Measurements from ENCODE around the gene ALDH9A1. TPM values are rescaled to one million over a fixed set of nuclear protein-coding genes. Genes with fewer than 3 reads are reported as not detected.

ALDH9A1 gene
- total and polyA plus RNA-seq, 2 of the 4 experiments (the other 2 are of a cell fraction) = 43.5 to 43.7 TPM

- BruUV-seq (replicated peaks) = no TSS peak
- no peak overlapping the region for H4K5ac ChIP-seq (ENCODE audit: low read depth, low read length)
- H2AK9ac ChIP-seq (replicated peaks; ENCODE audit: low read depth, low read length, poor library complexity) = no peak overlapping the region
- DNase-seq (no peak), ATAC-seq (ENCODE audit: low read depth) (no peak)
- no peak overlapping the region for H2BK15ac ChIP-seq (ENCODE audit: low read depth, low read length)
- H3K9me3 ChIP-seq (ENCODE audit: control insufficient read depth, insufficient read depth, low read length) = no peaks in the 10 kb centered on the region
- intact Hi-C loops (cut with micrococcal nuclease) (no loop called here), in situ Hi-C loops (cut with MboI; ENCODE audit: low sequenced_read_pairs) (no loop called here), dilution Hi-C loops (cut with HindIII; ENCODE audit: low sequenced_read_pairs, unreplicated experiment) (no loop called here)
- H4K20me1 ChIP-seq (ENCODE audit: insufficient read depth, low read length) = peaks cover 24% of the 10 kb centered on the region
- H3K23ac ChIP-seq (ENCODE audit: low read depth, low read length) = no peak overlapping the region
- POLR2A ChIA-PET (ENCODE audit: unreplicated experiment) = no interaction called here
- peaks cover 2% of the 10 kb centered on the region; the same call in 1 of the 2 replicates for H3K4me1 ChIP-seq (ENCODE audit: control insufficient read depth, insufficient read depth, low read length)
- no peak overlapping the region for H2BK5ac ChIP-seq (ENCODE audit: low read depth, low read length, poor library complexity, severe bottlenecking)
- no peak overlapping the region for H3K4me2 ChIP-seq (ENCODE audit: low read depth, low read length)
- no peak overlapping the region for H3K27ac ChIP-seq (ENCODE audit: insufficient read depth, low read length)
- H3K18ac ChIP-seq (ENCODE audit: low read depth, low read length) = no peak overlapping the region
- CTCF ChIA-PET = no interaction called here
- H2BK120ac ChIP-seq (ENCODE audit: low read depth, low read length) = no peak overlapping the region
- no peak overlapping the region for H3K56ac ChIP-seq (ENCODE audit: extremely low read depth, insufficient read depth, low read length)
- no peak overlapping the region for H3K4ac ChIP-seq (ENCODE audit: low read depth, low read length)
- no peak overlapping the region for H4K8ac ChIP-seq (ENCODE audit: low read depth in 2 of 2, low read length in 2 of 2)
- no peaks in the 10 kb centered on the region for H3K36me3 ChIP-seq (ENCODE audit: control insufficient read depth, insufficient read depth, low read length)
- peaks cover 6 to 28% of the 10 kb centered on the region in 2 experiments for H3K79me1 ChIP-seq (ENCODE audit: low read depth in 1 of 2, low read length in 2 of 2)
- no peak overlapping the region for H2AK5ac ChIP-seq (ENCODE audit: low read depth, low read length)
- peaks cover 2% of the 10 kb centered on the region; the same call in 1 of the 2 replicates for H3K27me3 ChIP-seq (ENCODE audit: control insufficient read depth, insufficient read depth, low read length)
- no peak overlapping the region for H3K4me3 ChIP-seq (ENCODE audit: insufficient read depth, low read depth, low read length)
- H2BK20ac ChIP-seq (ENCODE audit: low read depth, low read length) = no peak overlapping the region
- no peak for TF ChIP-seq RAD21 (IDR thresholded peaks at IDR 0.05; ENCODE audit: low read length)
- TF ChIP-seq NFE2L2 (IDR thresholded peaks at IDR 0.05; ENCODE audit: low read depth, low read length) = no peak
- TF ChIP-seq CHD1 (IDR thresholded peaks at IDR 0.05; ENCODE audit: low read depth, low read length) = no peak
- TF ChIP-seq BHLHE40 (IDR thresholded peaks at IDR 0.05; ENCODE audit: low read depth, low read length) = no peak
- no peak for TF ChIP-seq ELK1 (IDR thresholded peaks at IDR 0.05; ENCODE audit: borderline replicate concordance, low read depth, low read length)
- no peak for TF ChIP-seq FOS (IDR thresholded peaks at IDR 0.05; ENCODE audit: low read depth, low read length)
- TF ChIP-seq MAZ (IDR thresholded peaks at IDR 0.05; ENCODE audit: borderline replicate concordance, low read depth, low read length) = no peak
- TF ChIP-seq RFX5 (IDR thresholded peaks at IDR 0.05; ENCODE audit: low read depth, low read length) = no peak
- no peak for TF ChIP-seq RCOR1 (IDR thresholded peaks at IDR 0.05; ENCODE audit: insufficient replicate concordance, low read length)
- no peak for TF ChIP-seq CEBPB (IDR thresholded peaks at IDR 0.05; ENCODE audit: low read depth, low read length)
- H3K14ac ChIP-seq (replicated peaks; ENCODE audit: low read depth, low read length) = no peak overlapping the region
- H2AFZ ChIP-seq (replicated peaks; ENCODE audit: low read length, poor library complexity) = no peak overlapping the region
- H4K91ac ChIP-seq (ENCODE audit: insufficient read depth, low read depth, low read length) = no peak overlapping the region
- no CpG with 5 or more reads among the region's 3 CpGs for WGBS, 2 experiments (ENCODE audit: extremely low coverage in 2 of 2, insufficient read length in 1 of 2)
- H3K9me1 ChIP-seq (ENCODE audit: insufficient read depth, low read length) = no peaks in the 10 kb centered on the region; the same call in none of the 2 replicates
- H3K9ac ChIP-seq (ENCODE audit: low read depth, low read length) = no peak overlapping the region
These were observed 69.2 kb downstream of the ALDH9A1 start for GRCh38 chr1:165629151-165629550.
